HT-29 (cell line): ENCODE results near the gene MAT2A. TPM values are rescaled to one million over a fixed set of nuclear protein-coding genes. Genes with fewer than 3 reads are reported as not detected.

ENCODE experiments used
- DNase-seq: peaks from one replicate; pipeline ENCODE4 v3.0.0-alpha.2; 2015; ENCODE audit warnings: low spot score
- total RNA-seq: library from RNA; depleted of rRNA; stranded (reverse); fragments of >200 nt; shearing (Covaris generic); gene quantifications from 2 replicates; pipeline ENCODE4 v1.2.3, GENCODE V29; 2014; rRNA removed

The MAT2A gene
- 168 and 205 TPM in 2 replicates for total RNA-seq

GRCh38 chr2:85538507-85539360 lies at the start of gene MAT2A:
Gene MAT2A, plus strand, starts transcription at chr2:85539168. Its CDS starts 120 bp downstream, at chr2:85539288.
- DNase-seq = peak; percentile 92

GRCh38 chr2:85490861-85491755 lies 47.9 kb upstream of the MAT2A start:
- DNase-seq = peak; percentile 56

- DNase-seq = no peak
Observed at GRCh38 chr2:85496436-85496835, 42.5 kb upstream of the MAT2A start.

GRCh38 chr2:85497944-85498630 lies 40.9 kb upstream of the MAT2A start:
- no peak for DNase-seq

GRCh38 chr2:85501248-85501647 lies 37.7 kb upstream of the MAT2A start:
- peak; percentile 28 for DNase-seq

GRCh38 chr2:85502720-85503119 lies 36.2 kb upstream of the MAT2A start:
- no peak for DNase-seq

GRCh38 chr2:85503168-85503850 lies 35.7 kb upstream of the MAT2A start:
- peak; percentile 50 for DNase-seq

GRCh38 chr2:85503851-85504777 lies 34.9 kb upstream of the MAT2A start:
- no peak for DNase-seq

- peak; percentile 22 for DNase-seq
Observed at GRCh38 chr2:85504778-85505261, 34.1 kb upstream of the MAT2A start.

- DNase-seq = no peak
Observed at GRCh38 chr2:85505551-85506238, 33.3 kb upstream of the MAT2A start.

- DNase-seq = no peak
Observed at GRCh38 chr2:85506768-85507181, 32.2 kb upstream of the MAT2A start.

GRCh38 chr2:85511008-85511811 lies 27.8 kb upstream of the MAT2A start:
- peak; percentile 46 for DNase-seq

- DNase-seq = no peak
Observed at GRCh38 chr2:85514323-85514722, 24.6 kb upstream of the MAT2A start.

GRCh38 chr2:85516653-85517389 lies 22.1 kb upstream of the MAT2A start:
- DNase-seq = peak; percentile 78

GRCh38 chr2:85522090-85522647 lies 16.8 kb upstream of the MAT2A start:
- no peak for DNase-seq

GRCh38 chr2:85523062-85523902 lies 15.7 kb upstream of the MAT2A start:
- no peak for DNase-seq
